Smooth muscle cell of the pulmonary artery (primary cell): Measurements from ENCODE around the gene VSTM2L. TPM values are rescaled to one million over a fixed set of nuclear protein-coding genes. Genes with fewer than 3 reads are reported as not detected.

Experiments used
- total RNA-seq: library from RNA; depleted of rRNA; stranded (reverse); fragments of >200 nt; gene quantifications from 2 replicates; pipeline ENCODE4 v1.2.3, GENCODE V29; 2014

VSTM2L gene
- total RNA-seq: 2.1 and 2.5 TPM in 2 replicates

GRCh38 chr20:37902504-37903313, at the start of gene VSTM2L:
Gene VSTM2L, plus strand, starts transcription at chr20:37903127. Its CDS starts 224 bp downstream, at chr20:37903351.

Other genes with a start within 250 kb of the VSTM2L start
- 22.5 and 23.6 TPM in 2 replicates for gene CTNNBL1, start 209.1 kb upstream of the VSTM2L start, total RNA-seq
- gene TTI1, start 130.3 kb downstream of the VSTM2L start, total RNA-seq: 19.0 and 19.2 TPM in 2 replicates
- 22.2 and 23.7 TPM in 2 replicates for gene RPRD1B, start 130.6 kb downstream of the VSTM2L start, total RNA-seq